HepG2 (cell line): Measurements from ENCODE around the gene COL27A1. TPM values are rescaled to one million over a fixed set of nuclear protein-coding genes. Genes with fewer than 3 reads are reported as not detected.
A peak's percentile ranks its signal among the peaks of the same experiment; 100 is the strongest.

Experiments used
- ATF1 ChIP-seq: IDR thresholded peaks from 2 replicates; pipeline ENCODE4 v1.6.1; 2016; ENCODE audit warnings: mild to moderate bottlenecking, control low read depth
- DR1 ChIP-seq: sonication (generic); formaldehyde crosslinking; IDR thresholded peaks from 2 replicates; pipeline ENCODE4 v1.8.0; 2021; ENCODE audit warnings: mild to moderate bottlenecking, missing genetic modification reagents, inconsistent platforms
- FOXK1 ChIP-seq: sonication (generic); formaldehyde crosslinking; IDR thresholded peaks from 2 replicates; pipeline ENCODE4 v1.4.0; 2020; ENCODE audit warnings: low read depth, missing genetic modification reagents, borderline replicate concordance
- MIER2 ChIP-seq: IDR thresholded peaks from 2 replicates; pipeline ENCODE4 v1.6.1; 2016; ENCODE audit warnings: missing biosample characterization, missing genetic modification reagents
- MLLT10 ChIP-seq: sonication (generic); formaldehyde crosslinking; IDR thresholded peaks from 2 replicates; pipeline ENCODE4 v1.4.0; 2020; ENCODE audit warnings: missing genetic modification reagents
- NR1H2 ChIP-seq: sonication (generic); formaldehyde crosslinking; IDR thresholded peaks from 2 replicates; pipeline ENCODE4 v1.8.1; 2022; ENCODE audit warnings: low read depth, missing genetic modification reagents, borderline replicate concordance
- PHF8 ChIP-seq: sonication (generic); formaldehyde crosslinking; IDR thresholded peaks from 2 replicates; pipeline ENCODE4 v1.5.0; 2020; ENCODE audit warnings: missing genetic modification reagents
- POLR2AphosphoS5 ChIP-seq: IDR thresholded peaks from 2 replicates; pipeline ENCODE4 v1.6.1; 2012; ENCODE audit warnings: low read depth, low read length
- RAD21 ChIP-seq: fragments of 450-650 bp; formaldehyde crosslinking; IDR thresholded peaks from 2 replicates; pipeline ENCODE4 v1.5.0; 2020; ENCODE audit warnings: mild to moderate bottlenecking
- RNF2 ChIP-seq: fragments of 450-650 bp; conservative IDR thresholded peaks from 2 replicates; pipeline ENCODE4 v1.6.1; 2016; ENCODE audit warnings: low read depth
- ZNF275 ChIP-seq: sonication (generic); formaldehyde crosslinking; IDR thresholded peaks from 2 replicates; pipeline ENCODE4 v1.8.0; 2022; ENCODE audit warnings: missing genetic modification reagents, mild to moderate bottlenecking, inconsistent platforms, borderline replicate concordance
- ZNF350 ChIP-seq: sonication (generic); formaldehyde crosslinking; IDR thresholded peaks from 2 replicates; pipeline ENCODE4 v1.4.0; 2020; ENCODE audit warnings: mild to moderate bottlenecking, low read depth, missing genetic modification reagents, borderline replicate concordance
- ZNF552 ChIP-seq: sonication (generic); formaldehyde crosslinking; IDR thresholded peaks from 2 replicates; pipeline ENCODE4 v1.9.0; 2022; ENCODE audit warnings: missing genetic modification reagents, mild to moderate bottlenecking, borderline replicate concordance
- ZSCAN21 ChIP-seq: sonication (generic); formaldehyde crosslinking; IDR thresholded peaks from 2 replicates; pipeline ENCODE4 v1.8.0; 2022; ENCODE audit warnings: mild to moderate bottlenecking, missing genetic modification reagents, moderate library complexity, borderline replicate concordance
- ZSCAN29 ChIP-seq: sonication (generic); formaldehyde crosslinking; conservative IDR thresholded peaks from 2 replicates; pipeline ENCODE4 v1.4.0; 2020; ENCODE audit warnings: mild to moderate bottlenecking, missing genetic modification reagents
- polyA plus RNA-seq, 8 experiments: library from polyadenylated mRNA; depleted of rRNA in 3 of 8; stranded (reverse) in 7 of 8; unstranded in 1 of 8; fragments of >200 nt; fragmentation: Illumina TruSeq in 4 of 8; extraction: Trizol in 4 of 8; gene quantifications; 2 replicates each; pipeline versions ENCODE4 v1.2.1 to v1.2.3, GENCODE V29; 2011 to 2016; ENCODE audit warnings: low read depth in 4 of 8, missing spikeins in 1 of 8, mixed read lengths in 1 of 8; ENCODE audit not compliant: insufficient read depth in 1 of 8
- total RNA-seq, 5 experiments: library from RNA; depleted of rRNA; stranded (reverse); fragments of >200 nt; fragmentation: Illumina TruSeq; extraction: Trizol; gene quantifications; 2 replicates each; pipeline ENCODE4 v1.2.3, GENCODE V29; 2016; ENCODE audit warnings: low read depth in 1 of 5
- TF ChIP-seq, protein P1 (sequence below): sonication (generic); formaldehyde crosslinking; IDR thresholded peaks from 2 replicates; pipeline ENCODE4 v1.9.0; 2021; ENCODE audit warnings: mild to moderate bottlenecking, missing genetic modification reagents
- TF ChIP-seq, protein P2 (sequence below), 2 experiments: sonication (generic) in 1 of 2; formaldehyde crosslinking in 1 of 2; IDR thresholded peaks; 2 replicates each; pipeline versions ENCODE4 v1.4.0 to v1.6.1; 2016 to 2020; ENCODE audit warnings: borderline replicate concordance in 1 of 2, low read depth in 1 of 2, mild to moderate bottlenecking in 1 of 2, missing genetic modification reagents in 1 of 2

The COL27A1 gene
- total and polyA plus RNA-seq, 2 of the 13 experiments (the other 11 are each of a cell fraction or from before 2014, with no cell fraction given), result 71.3 to 89.1 TPM

- TF ChIP-seq ZNF350 (CRISPR knock-in tag), result peak; percentile 4; the same call in 1 of the 2 replicates
- peak; percentile 66; the same call in 1 of the 2 replicates for TF ChIP-seq ZSCAN21 (CRISPR knock-in tag)
- peak; percentile 44; the same call in 1 of the 2 replicates for TF ChIP-seq DR1 (CRISPR knock-in tag)
- TF ChIP-seq MIER2 (CRISPR knock-in tag), result peak; percentile 56; the same call in 1 of the 2 replicates
- no peak for TF ChIP-seq NR1H2 (CRISPR knock-in tag)
- no peak for TF ChIP-seq POLR2AphosphoS5
- TF ChIP-seq ZNF552 (CRISPR knock-in tag), result no peak
- TF ChIP-seq ZNF275, result no peak
- peak; percentile 8; the same call in 1 of the 2 replicates for TF ChIP-seq PHF8 (CRISPR knock-in tag)
- no peak for TF ChIP-seq MLLT10
- no peak for TF ChIP-seq ZSCAN29
- TF ChIP-seq RAD21 (CRISPR knock-in tag), result peak; percentile 100
- TF ChIP-seq RNF2, result no peak
- TF ChIP-seq, protein P1, sequence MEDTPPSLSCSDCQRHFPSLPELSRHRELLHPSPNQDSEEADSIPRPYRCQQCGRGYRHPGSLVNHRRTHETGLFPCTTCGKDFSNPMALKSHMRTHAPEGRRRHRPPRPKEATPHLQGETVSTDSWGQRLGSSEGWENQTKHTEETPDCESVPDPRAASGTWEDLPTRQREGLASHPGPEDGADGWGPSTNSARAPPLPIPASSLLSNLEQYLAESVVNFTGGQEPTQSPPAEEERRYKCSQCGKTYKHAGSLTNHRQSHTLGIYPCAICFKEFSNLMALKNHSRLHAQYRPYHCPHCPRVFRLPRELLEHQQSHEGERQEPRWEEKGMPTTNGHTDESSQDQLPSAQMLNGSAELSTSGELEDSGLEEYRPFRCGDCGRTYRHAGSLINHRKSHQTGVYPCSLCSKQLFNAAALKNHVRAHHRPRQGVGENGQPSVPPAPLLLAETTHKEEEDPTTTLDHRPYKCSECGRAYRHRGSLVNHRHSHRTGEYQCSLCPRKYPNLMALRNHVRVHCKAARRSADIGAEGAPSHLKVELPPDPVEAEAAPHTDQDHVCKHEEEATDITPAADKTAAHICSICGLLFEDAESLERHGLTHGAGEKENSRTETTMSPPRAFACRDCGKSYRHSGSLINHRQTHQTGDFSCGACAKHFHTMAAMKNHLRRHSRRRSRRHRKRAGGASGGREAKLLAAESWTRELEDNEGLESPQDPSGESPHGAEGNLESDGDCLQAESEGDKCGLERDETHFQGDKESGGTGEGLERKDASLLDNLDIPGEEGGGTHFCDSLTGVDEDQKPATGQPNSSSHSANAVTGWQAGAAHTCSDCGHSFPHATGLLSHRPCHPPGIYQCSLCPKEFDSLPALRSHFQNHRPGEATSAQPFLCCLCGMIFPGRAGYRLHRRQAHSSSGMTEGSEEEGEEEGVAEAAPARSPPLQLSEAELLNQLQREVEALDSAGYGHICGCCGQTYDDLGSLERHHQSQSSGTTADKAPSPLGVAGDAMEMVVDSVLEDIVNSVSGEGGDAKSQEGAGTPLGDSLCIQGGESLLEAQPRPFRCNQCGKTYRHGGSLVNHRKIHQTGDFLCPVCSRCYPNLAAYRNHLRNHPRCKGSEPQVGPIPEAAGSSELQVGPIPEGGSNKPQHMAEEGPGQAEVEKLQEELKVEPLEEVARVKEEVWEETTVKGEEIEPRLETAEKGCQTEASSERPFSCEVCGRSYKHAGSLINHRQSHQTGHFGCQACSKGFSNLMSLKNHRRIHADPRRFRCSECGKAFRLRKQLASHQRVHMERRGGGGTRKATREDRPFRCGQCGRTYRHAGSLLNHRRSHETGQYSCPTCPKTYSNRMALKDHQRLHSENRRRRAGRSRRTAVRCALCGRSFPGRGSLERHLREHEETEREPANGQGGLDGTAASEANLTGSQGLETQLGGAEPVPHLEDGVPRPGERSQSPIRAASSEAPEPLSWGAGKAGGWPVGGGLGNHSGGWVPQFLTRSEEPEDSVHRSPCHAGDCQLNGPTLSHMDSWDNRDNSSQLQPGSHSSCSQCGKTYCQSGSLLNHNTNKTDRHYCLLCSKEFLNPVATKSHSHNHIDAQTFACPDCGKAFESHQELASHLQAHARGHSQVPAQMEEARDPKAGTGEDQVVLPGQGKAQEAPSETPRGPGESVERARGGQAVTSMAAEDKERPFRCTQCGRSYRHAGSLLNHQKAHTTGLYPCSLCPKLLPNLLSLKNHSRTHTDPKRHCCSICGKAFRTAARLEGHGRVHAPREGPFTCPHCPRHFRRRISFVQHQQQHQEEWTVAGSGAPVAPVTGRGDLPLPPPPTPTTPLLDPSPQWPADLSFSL (CRISPR knock-in tag), result 0 out of 2 replicates have a peak, but pooled peaks have one; percentile 18
- TF ChIP-seq, protein P2, sequence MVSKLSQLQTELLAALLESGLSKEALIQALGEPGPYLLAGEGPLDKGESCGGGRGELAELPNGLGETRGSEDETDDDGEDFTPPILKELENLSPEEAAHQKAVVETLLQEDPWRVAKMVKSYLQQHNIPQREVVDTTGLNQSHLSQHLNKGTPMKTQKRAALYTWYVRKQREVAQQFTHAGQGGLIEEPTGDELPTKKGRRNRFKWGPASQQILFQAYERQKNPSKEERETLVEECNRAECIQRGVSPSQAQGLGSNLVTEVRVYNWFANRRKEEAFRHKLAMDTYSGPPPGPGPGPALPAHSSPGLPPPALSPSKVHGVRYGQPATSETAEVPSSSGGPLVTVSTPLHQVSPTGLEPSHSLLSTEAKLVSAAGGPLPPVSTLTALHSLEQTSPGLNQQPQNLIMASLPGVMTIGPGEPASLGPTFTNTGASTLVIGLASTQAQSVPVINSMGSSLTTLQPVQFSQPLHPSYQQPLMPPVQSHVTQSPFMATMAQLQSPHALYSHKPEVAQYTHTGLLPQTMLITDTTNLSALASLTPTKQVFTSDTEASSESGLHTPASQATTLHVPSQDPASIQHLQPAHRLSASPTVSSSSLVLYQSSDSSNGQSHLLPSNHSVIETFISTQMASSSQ (IDR thresholded peaks at IDR 0.05; ENCODE audit: low read depth), result no peak
- TF ChIP-seq, protein P2 (CRISPR knock-in tag; IDR thresholded peaks at IDR 0.05; ENCODE audit: borderline replicate concordance), result no peak; the same call in 1 of the 2 replicates
- TF ChIP-seq ATF1, result no peak
- TF ChIP-seq FOXK1 (CRISPR knock-in tag), result peak; percentile 14; the same call in 1 of the 2 replicates
Measured at GRCh38 chr9:114108016-114108833, 47.1 kb upstream of the COL27A1 start (continued).
